ENCODE measurements around the gene CTPS1. TPM values are rescaled to one million over a fixed set of nuclear protein-coding genes. Genes with fewer than 3 reads are reported as not detected.

The CTPS1 gene
- total RNA-seq, 1 experiment from 2014 or later, result 34.4 TPM

- Histone ChIP-seq H3K4me2 (ENCODE audit: low read depth, low read length, poor library complexity, severe bottlenecking) (no peak overlapping the region), H3K79me2 (ENCODE audit: low read length) (peaks cover 85% of the 10 kb centered on the region)
Observed at GRCh38 chr1:40984066-40984465, 4.6 kb downstream of the CTPS1 start.

GRCh38 chr1:40984531-40984930 lies 5.0 kb downstream of the CTPS1 start:
- Histone ChIP-seq H3K27me3 (ENCODE audit: low read length) (no peaks in the 10 kb centered on the region), H2AFZ (ENCODE audit: low read length) (no peak overlapping the region), H3K4me1 (ENCODE audit: low read length) (peaks cover 21% of the 10 kb centered on the region), H3K9me2 (replicated peaks; ENCODE audit: insufficient read depth, low read length) (no peaks in the 10 kb centered on the region), H3K9me3 (ENCODE audit: low read length) (no peaks in the 10 kb centered on the region), H4K20me1 (ENCODE audit: insufficient read depth, low read depth, low read length) (peaks cover 19% of the 10 kb centered on the region), H3K79me2 (ENCODE audit: low read length) (peaks cover 89% of the 10 kb centered on the region), H3K9ac (ENCODE audit: low read length) (no peak overlapping the region), H3K4me2 (ENCODE audit: low read depth, low read length, poor library complexity, severe bottlenecking) (no peak overlapping the region), H3K4me3 (ENCODE audit: low read length) (no peak overlapping the region), H3K27ac (ENCODE audit: low read length) (no peak overlapping the region), H3K36me3 (ENCODE audit: insufficient read depth, low read length) (peaks cover 78% of the 10 kb centered on the region)
- no peak for DNase-seq

More at GRCh38 chr1:40984066-40984465, 4.6 kb downstream of the CTPS1 start:
- no peak overlapping the region for H3K27ac ChIP-seq (ENCODE audit: low read length)
- H3K9me3 ChIP-seq (ENCODE audit: low read length), result no peaks in the 10 kb centered on the region
- H3K36me3 ChIP-seq (ENCODE audit: insufficient read depth, low read length), result peaks cover 73% of the 10 kb centered on the region
- no peak overlapping the region for H3K9ac ChIP-seq (ENCODE audit: low read length)
- H4K20me1 ChIP-seq (ENCODE audit: insufficient read depth, low read depth, low read length), result peaks cover 19% of the 10 kb centered on the region
- H2AFZ ChIP-seq (ENCODE audit: low read length), result no peak overlapping the region
- H3K4me3 ChIP-seq (ENCODE audit: low read length), result no peak overlapping the region
- no peak for DNase-seq
- no peaks in the 10 kb centered on the region for H3K9me2 ChIP-seq (replicated peaks; ENCODE audit: insufficient read depth, low read length)
- no peaks in the 10 kb centered on the region for H3K27me3 ChIP-seq (ENCODE audit: low read length)
- peaks cover 24% of the 10 kb centered on the region for H3K4me1 ChIP-seq (ENCODE audit: low read length)

- Histone ChIP-seq H3K4me3 (ENCODE audit: low read length) (no peak overlapping the region), H2AFZ (ENCODE audit: low read length) (no peak overlapping the region), H3K4me1 (ENCODE audit: low read length) (peaks cover 21% of the 10 kb centered on the region), H3K27me3 (ENCODE audit: low read length) (no peaks in the 10 kb centered on the region), H3K9me3 (ENCODE audit: low read length) (no peaks in the 10 kb centered on the region), H3K9me2 (replicated peaks; ENCODE audit: insufficient read depth, low read length) (no peaks in the 10 kb centered on the region), H3K27ac (ENCODE audit: low read length) (no peak overlapping the region), H3K36me3 (ENCODE audit: insufficient read depth, low read length) (peaks cover 84% of the 10 kb centered on the region), H4K20me1 (ENCODE audit: insufficient read depth, low read depth, low read length) (peaks cover 19% of the 10 kb centered on the region), H3K4me2 (ENCODE audit: low read depth, low read length, poor library complexity, severe bottlenecking) (no peak overlapping the region), H3K79me2 (ENCODE audit: low read length) (peaks cover 92% of the 10 kb centered on the region), H3K9ac (ENCODE audit: low read length) (no peak overlapping the region)
- DNase-seq, result no peak
Observed at GRCh38 chr1:40985161-40985560, 5.7 kb downstream of the CTPS1 start.

- H3K27me3 ChIP-seq (ENCODE audit: low read length), result no peaks in the 10 kb centered on the region
- H2AFZ ChIP-seq (ENCODE audit: low read length), result no peak overlapping the region
- H3K4me3 ChIP-seq (ENCODE audit: low read length), result no peak overlapping the region
- DNase-seq, result no peak
- peaks cover 90% of the 10 kb centered on the region for H3K79me2 ChIP-seq (ENCODE audit: low read length)
- no peaks in the 10 kb centered on the region for H3K9me2 ChIP-seq (replicated peaks; ENCODE audit: insufficient read depth, low read length)
- peaks cover 90% of the 10 kb centered on the region for H3K36me3 ChIP-seq (ENCODE audit: insufficient read depth, low read length)
- H3K4me1 ChIP-seq (ENCODE audit: low read length), result peaks cover 20% of the 10 kb centered on the region
- H3K27ac ChIP-seq (ENCODE audit: low read length), result no peak overlapping the region
- no peak overlapping the region for H3K9ac ChIP-seq (ENCODE audit: low read length)
- peaks cover 19% of the 10 kb centered on the region for H4K20me1 ChIP-seq (ENCODE audit: insufficient read depth, low read depth, low read length)
- no peak overlapping the region for H3K4me2 ChIP-seq (ENCODE audit: low read depth, low read length, poor library complexity, severe bottlenecking)
- H3K9me3 ChIP-seq (ENCODE audit: low read length), result no peaks in the 10 kb centered on the region
Observed at GRCh38 chr1:40985875-40986274, 6.4 kb downstream of the CTPS1 start.

- Histone ChIP-seq H4K20me1 (ENCODE audit: insufficient read depth, low read depth, low read length) (peaks cover 15% of the 10 kb centered on the region), H3K9me3 (ENCODE audit: low read length) (no peaks in the 10 kb centered on the region), H3K36me3 (ENCODE audit: insufficient read depth, low read length) (peaks cover 90% of the 10 kb centered on the region), H3K9me2 (replicated peaks; ENCODE audit: insufficient read depth, low read length) (no peaks in the 10 kb centered on the region), H3K27ac (ENCODE audit: low read length) (no peak overlapping the region), H2AFZ (ENCODE audit: low read length) (no peak overlapping the region), H3K4me2 (ENCODE audit: low read depth, low read length, poor library complexity, severe bottlenecking) (no peak overlapping the region), H3K9ac (ENCODE audit: low read length) (no peak overlapping the region), H3K4me3 (ENCODE audit: low read length) (no peak overlapping the region), H3K4me1 (ENCODE audit: low read length) (peaks cover 15% of the 10 kb centered on the region), H3K79me2 (ENCODE audit: low read length) (peaks cover 90% of the 10 kb centered on the region), H3K27me3 (ENCODE audit: low read length) (no peaks in the 10 kb centered on the region)
- DNase-seq, result no peak
Observed at GRCh38 chr1:40986328-40986783, 6.9 kb downstream of the CTPS1 start.

- peaks cover 9% of the 10 kb centered on the region for H3K4me1 ChIP-seq (ENCODE audit: low read length)
- no peak for DNase-seq
- no peak overlapping the region for H3K4me2 ChIP-seq (ENCODE audit: low read depth, low read length, poor library complexity, severe bottlenecking)
- no peaks in the 10 kb centered on the region for H3K9me2 ChIP-seq (replicated peaks; ENCODE audit: insufficient read depth, low read length)
- no peaks in the 10 kb centered on the region for H3K9me3 ChIP-seq (ENCODE audit: low read length)
- H4K20me1 ChIP-seq (ENCODE audit: insufficient read depth, low read depth, low read length), result peaks cover 17% of the 10 kb centered on the region
- H2AFZ ChIP-seq (ENCODE audit: low read length), result no peak overlapping the region
- H3K27me3 ChIP-seq (ENCODE audit: low read length), result no peaks in the 10 kb centered on the region
- no peak overlapping the region for H3K4me3 ChIP-seq (ENCODE audit: low read length)
- no peak overlapping the region for H3K27ac ChIP-seq (ENCODE audit: low read length)
- no peak overlapping the region for H3K9ac ChIP-seq (ENCODE audit: low read length)
- peaks cover 90% of the 10 kb centered on the region for H3K79me2 ChIP-seq (ENCODE audit: low read length)
- H3K36me3 ChIP-seq (ENCODE audit: insufficient read depth, low read length), result peaks cover 91% of the 10 kb centered on the region
Observed at GRCh38 chr1:40986956-40987355, 7.5 kb downstream of the CTPS1 start.

- Histone ChIP-seq H3K4me2 (ENCODE audit: low read depth, low read length, poor library complexity, severe bottlenecking) (no peak overlapping the region), H3K9me3 (ENCODE audit: low read length) (no peaks in the 10 kb centered on the region), H3K79me2 (ENCODE audit: low read length) (peaks cover 89% of the 10 kb centered on the region), H3K9me2 (replicated peaks; ENCODE audit: insufficient read depth, low read length) (no peaks in the 10 kb centered on the region), H3K27me3 (ENCODE audit: low read length) (no peaks in the 10 kb centered on the region), H4K20me1 (ENCODE audit: insufficient read depth, low read depth, low read length) (peaks cover 17% of the 10 kb centered on the region; the same call in 1 of the 2 replicates), H3K9ac (ENCODE audit: low read length) (no peak overlapping the region), H3K4me1 (ENCODE audit: low read length) (peaks cover 4% of the 10 kb centered on the region; the same call in 1 of the 2 replicates), H2AFZ (ENCODE audit: low read length) (no peak overlapping the region), H3K36me3 (ENCODE audit: insufficient read depth, low read length) (peaks cover 92% of the 10 kb centered on the region), H3K27ac (ENCODE audit: low read length) (no peak overlapping the region), H3K4me3 (ENCODE audit: low read length) (no peak overlapping the region)
- no peak for DNase-seq
Observed at GRCh38 chr1:40987439-40988276, 8.2 kb downstream of the CTPS1 start.

- DNase-seq, result no peak
- Histone ChIP-seq H4K20me1 (ENCODE audit: insufficient read depth, low read depth, low read length) (peaks cover 13% of the 10 kb centered on the region; the same call in 1 of the 2 replicates), H3K4me2 (ENCODE audit: low read depth, low read length, poor library complexity, severe bottlenecking) (no peak overlapping the region), H3K9me2 (replicated peaks; ENCODE audit: insufficient read depth, low read length) (no peaks in the 10 kb centered on the region), H3K27me3 (ENCODE audit: low read length) (no peaks in the 10 kb centered on the region), H3K27ac (ENCODE audit: low read length) (no peak overlapping the region), H3K9ac (ENCODE audit: low read length) (no peak overlapping the region), H2AFZ (ENCODE audit: low read length) (no peak overlapping the region), H3K36me3 (ENCODE audit: insufficient read depth, low read length) (peaks cover 90% of the 10 kb centered on the region), H3K4me3 (ENCODE audit: low read length) (no peak overlapping the region), H3K4me1 (ENCODE audit: low read length) (no peaks in the 10 kb centered on the region), H3K79me2 (ENCODE audit: low read length) (peaks cover 89% of the 10 kb centered on the region), H3K9me3 (ENCODE audit: low read length) (no peaks in the 10 kb centered on the region)
Observed at GRCh38 chr1:40988280-40988679, 8.8 kb downstream of the CTPS1 start.

Data from Karpas-422 (cell line).